ENCODE results near the gene SYTL3.
A peak's percentile ranks its signal among the peaks of the same experiment; 100 is the strongest.
"Not testable (repeated sequence)": the region's sequence is repeated elsewhere in the genome, so short reads cannot be mapped to it uniquely, and the experiment has no call there.

Gene SYTL3

GRCh38 chr6:158653577-158654354, 3.9 kb downstream of the SYTL3 start:
- H3K27me3 Mint-ChIP-seq (ENCODE audit: low read depth), result peaks cover 3% of the 10 kb centered on the region
- no peak overlapping the region for H3K4me3 Mint-ChIP-seq
- peak overlapping the region; percentile 74 to 76 (median 75) for H3K27ac Mint-ChIP-seq
- peaks cover 38% of the 10 kb centered on the region for H3K4me1 Mint-ChIP-seq
- no peaks in the 10 kb centered on the region for H3K9me3 Mint-ChIP-seq
- TF ChIP-seq, protein P1, sequence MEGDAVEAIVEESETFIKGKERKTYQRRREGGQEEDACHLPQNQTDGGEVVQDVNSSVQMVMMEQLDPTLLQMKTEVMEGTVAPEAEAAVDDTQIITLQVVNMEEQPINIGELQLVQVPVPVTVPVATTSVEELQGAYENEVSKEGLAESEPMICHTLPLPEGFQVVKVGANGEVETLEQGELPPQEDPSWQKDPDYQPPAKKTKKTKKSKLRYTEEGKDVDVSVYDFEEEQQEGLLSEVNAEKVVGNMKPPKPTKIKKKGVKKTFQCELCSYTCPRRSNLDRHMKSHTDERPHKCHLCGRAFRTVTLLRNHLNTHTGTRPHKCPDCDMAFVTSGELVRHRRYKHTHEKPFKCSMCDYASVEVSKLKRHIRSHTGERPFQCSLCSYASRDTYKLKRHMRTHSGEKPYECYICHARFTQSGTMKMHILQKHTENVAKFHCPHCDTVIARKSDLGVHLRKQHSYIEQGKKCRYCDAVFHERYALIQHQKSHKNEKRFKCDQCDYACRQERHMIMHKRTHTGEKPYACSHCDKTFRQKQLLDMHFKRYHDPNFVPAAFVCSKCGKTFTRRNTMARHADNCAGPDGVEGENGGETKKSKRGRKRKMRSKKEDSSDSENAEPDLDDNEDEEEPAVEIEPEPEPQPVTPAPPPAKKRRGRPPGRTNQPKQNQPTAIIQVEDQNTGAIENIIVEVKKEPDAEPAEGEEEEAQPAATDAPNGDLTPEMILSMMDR (IDR thresholded peaks at IDR 0.05; ENCODE audit: unreplicated experiment in 3 of 3), result no peak
- H3K36me3 Mint-ChIP-seq (ENCODE audit: low read depth), result no peaks in the 10 kb centered on the region

GRCh38 chr6:158654498-158654897, 4.6 kb downstream of the SYTL3 start:
- peak overlapping the region; percentile 74 to 76 (median 75) for H3K27ac Mint-ChIP-seq
- peak overlapping the region in 1 of 3 experiments; percentile 2 for H3K4me3 Mint-ChIP-seq
- H3K9me3 Mint-ChIP-seq, result no peaks in the 10 kb centered on the region
- peaks cover 3% of the 10 kb centered on the region for H3K27me3 Mint-ChIP-seq (ENCODE audit: low read depth)
- H3K36me3 Mint-ChIP-seq (ENCODE audit: low read depth), result no peaks in the 10 kb centered on the region
- TF ChIP-seq, protein P1 (IDR thresholded peaks at IDR 0.05; ENCODE audit: unreplicated experiment in 3 of 3), result no peak
- H3K4me1 Mint-ChIP-seq, result peaks cover 36% of the 10 kb centered on the region

DNA sequence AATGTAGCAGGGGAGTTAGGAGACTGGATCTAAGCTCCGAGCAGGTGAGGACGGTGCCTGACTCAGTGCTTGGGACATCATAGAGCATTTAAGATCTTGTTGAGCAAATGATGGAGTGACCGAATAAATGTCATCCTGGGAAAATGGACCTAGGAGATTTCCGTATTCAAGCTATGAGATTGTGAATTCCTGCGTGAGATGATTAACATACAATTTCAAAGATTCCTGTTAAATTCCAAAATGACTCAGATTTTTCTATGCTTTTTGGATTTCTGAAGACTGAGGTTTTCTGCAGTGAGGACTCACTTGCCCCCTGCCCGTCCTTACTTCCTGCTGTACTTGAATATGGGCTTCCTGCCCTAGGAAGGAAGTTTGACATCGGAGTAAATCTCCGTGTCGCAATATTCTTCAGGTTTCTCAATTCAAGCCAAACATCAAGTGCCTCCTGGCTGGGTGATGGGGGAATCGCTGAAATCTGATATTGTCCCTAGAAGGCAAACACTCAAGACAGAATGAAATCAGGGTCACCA, 5.2 kb downstream of the SYTL3 start:
- Mint-ChIP-seq H3K36me3 (ENCODE audit: low read depth) (no peaks in the 10 kb centered on the region), H3K27me3 (ENCODE audit: low read depth) (no peaks in the 10 kb centered on the region), H3K9me3 (no peaks in the 10 kb centered on the region)

GRCh38 chr6:158655569-158656450, 6.0 kb downstream of the SYTL3 start:
- H3K4me3 Mint-ChIP-seq, result no peak overlapping the region
- peak overlapping the region; percentile 74 to 76 (median 75) for H3K27ac Mint-ChIP-seq
- no peaks in the 10 kb centered on the region for H3K9me3 Mint-ChIP-seq
- peaks cover 32% of the 10 kb centered on the region for H3K4me1 Mint-ChIP-seq
- H3K27me3 Mint-ChIP-seq (ENCODE audit: low read depth), result no peaks in the 10 kb centered on the region
- no peaks in the 10 kb centered on the region for H3K36me3 Mint-ChIP-seq (ENCODE audit: low read depth)
- TF ChIP-seq, protein P1 (IDR thresholded peaks at IDR 0.05; ENCODE audit: unreplicated experiment in 3 of 3), result no peak

More for the DNA sequence above, 5.2 kb downstream of the SYTL3 start:
- H3K27ac Mint-ChIP-seq, result peak overlapping the region; percentile 74 to 76 (median 75)
- TF ChIP-seq, protein P1 (IDR thresholded peaks at IDR 0.05; ENCODE audit: unreplicated experiment in 3 of 3), result no peak
- peak overlapping the region in 1 of 3 experiments; percentile 2 for H3K4me3 Mint-ChIP-seq
- H3K4me1 Mint-ChIP-seq, result peaks cover 32% of the 10 kb centered on the region

DNA sequence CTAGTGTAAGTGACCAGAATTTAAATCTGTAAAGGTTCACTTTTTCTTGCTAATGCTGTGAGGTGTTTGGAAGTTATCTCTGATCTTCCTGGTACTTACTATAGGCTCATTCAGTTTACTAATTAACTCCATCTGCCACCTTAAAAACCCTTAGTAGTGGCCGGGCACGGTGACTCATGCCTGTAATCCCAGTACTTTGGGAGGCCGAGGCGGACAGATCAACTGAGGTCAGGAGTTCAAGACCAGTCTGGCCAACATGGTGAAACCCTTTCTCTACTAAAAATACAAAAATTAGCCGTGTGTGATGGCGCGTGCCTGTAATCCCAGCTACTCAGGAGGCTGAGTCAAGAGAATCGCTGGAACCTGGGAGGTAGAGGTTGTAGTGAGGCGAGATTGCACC, 7.1 kb downstream of the SYTL3 start:
- H3K27me3 Mint-ChIP-seq (ENCODE audit: low read depth); H3K36me3 Mint-ChIP-seq (ENCODE audit: low read depth); H3K9me3 Mint-ChIP-seq; H3K4me3 Mint-ChIP-seq: not testable (repeated sequence)
- Mint-ChIP-seq H3K4me1 (peaks cover 39% of the 10 kb centered on the region), H3K27ac (peak overlapping the region in 2 of 3 experiments; percentile 28 to 62)

GRCh38 chr6:158660333-158660754, 10.5 kb downstream of the SYTL3 start:
- Mint-ChIP-seq H3K4me1 (peaks cover 51% of the 10 kb centered on the region), H3K36me3 (ENCODE audit: low read depth) (no peaks in the 10 kb centered on the region), H3K27ac (peak overlapping the region in 1 of 3 experiments; percentile 41), H3K9me3 (no peaks in the 10 kb centered on the region), H3K27me3 (ENCODE audit: low read depth) (no peaks in the 10 kb centered on the region), H3K4me3 (no peak overlapping the region)
- TF ChIP-seq, protein P1 (IDR thresholded peaks at IDR 0.05; ENCODE audit: unreplicated experiment in 3 of 3), result peak; percentile 37 to 55 (median 38)
